NK-92 (cell line): Measurements from ENCODE around the gene SCIN.

Source experiments
- DNase-seq: peaks from one replicate; lab custom pipeline; 2025; ENCODE audit not compliant: unreplicated experiment; lab: John Stamatoyannopoulos, UW

Gene SCIN

GRCh38 chr7:12609561-12609960, 39.0 kb downstream of the SCIN start:
- no peak for DNase-seq

DNA sequence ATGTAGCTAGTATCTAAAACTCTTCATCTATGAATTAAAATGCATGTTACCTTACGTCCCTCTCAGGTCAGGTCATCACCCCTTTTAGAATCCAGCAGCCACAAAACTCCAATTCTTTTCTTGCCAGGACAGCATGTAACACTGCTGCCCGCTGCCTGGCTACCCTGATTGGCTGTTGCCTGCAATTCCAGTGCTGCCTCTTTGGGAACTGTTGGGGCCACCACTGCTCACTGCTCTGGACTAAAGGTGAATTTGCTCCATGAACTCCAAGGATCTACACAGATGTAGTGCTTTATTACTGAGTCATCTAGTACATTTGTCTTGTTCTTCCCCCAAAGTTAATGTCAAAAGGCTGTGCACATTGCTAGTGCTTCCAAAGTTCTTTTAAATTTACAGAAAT, 40.4 kb downstream of the SCIN start:
- DNase-seq, result no peak

- no peak for DNase-seq
These were observed 42.1 kb downstream of the SCIN start for GRCh38 chr7:12612622-12613021.

DNA sequence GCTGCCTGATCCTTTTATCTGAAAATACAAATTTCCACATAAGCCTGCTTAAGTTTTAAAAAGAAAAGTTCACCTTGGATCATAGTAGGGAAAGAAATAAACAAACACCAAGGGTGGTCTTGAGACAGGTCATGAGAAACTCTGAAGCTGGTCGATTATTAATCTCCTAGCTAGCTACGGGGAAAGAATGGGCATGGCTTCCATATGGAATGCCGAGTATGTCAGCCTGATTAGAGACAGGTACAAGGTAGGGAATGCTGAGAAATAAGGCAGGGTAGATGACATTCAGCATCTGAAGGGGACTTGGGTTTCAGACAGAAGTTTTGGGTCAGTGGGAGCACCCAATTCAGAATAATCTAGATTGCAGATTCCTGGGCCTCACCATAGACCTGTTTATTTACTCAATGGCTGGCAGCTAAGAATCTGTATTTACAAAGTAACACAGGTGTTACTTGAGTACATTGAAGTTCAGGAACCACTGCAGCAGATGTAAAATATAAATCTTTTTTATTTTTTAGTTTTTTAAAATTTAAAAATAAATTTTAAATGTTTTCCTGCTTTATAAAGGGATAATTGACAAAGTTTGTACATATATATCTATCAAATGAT, 49.0 kb downstream of the SCIN start:
- DNase-seq, result no peak

GRCh38 chr7:12620371-12620770, 49.9 kb downstream of the SCIN start:
- no peak for DNase-seq

DNA sequence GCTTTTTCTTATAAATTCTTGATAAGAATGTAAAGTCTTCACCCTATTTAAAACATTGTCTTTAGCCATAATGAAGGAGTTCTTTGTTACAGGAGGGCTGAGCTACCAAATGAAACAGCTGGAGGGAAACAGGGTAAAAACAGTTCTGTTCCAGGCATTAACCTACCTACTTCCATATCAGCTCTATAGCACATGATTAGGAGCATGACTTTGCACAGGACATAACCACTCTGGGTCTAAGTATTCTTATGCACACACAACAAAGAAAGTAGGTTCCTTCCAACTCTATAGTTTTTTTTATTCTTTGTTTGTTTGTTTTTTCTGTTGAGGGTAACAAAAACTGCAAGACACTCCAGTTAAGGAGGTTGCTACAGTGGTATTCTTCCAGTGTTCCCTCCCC, 52.7 kb downstream of the SCIN start:
- no peak for DNase-seq

DNA sequence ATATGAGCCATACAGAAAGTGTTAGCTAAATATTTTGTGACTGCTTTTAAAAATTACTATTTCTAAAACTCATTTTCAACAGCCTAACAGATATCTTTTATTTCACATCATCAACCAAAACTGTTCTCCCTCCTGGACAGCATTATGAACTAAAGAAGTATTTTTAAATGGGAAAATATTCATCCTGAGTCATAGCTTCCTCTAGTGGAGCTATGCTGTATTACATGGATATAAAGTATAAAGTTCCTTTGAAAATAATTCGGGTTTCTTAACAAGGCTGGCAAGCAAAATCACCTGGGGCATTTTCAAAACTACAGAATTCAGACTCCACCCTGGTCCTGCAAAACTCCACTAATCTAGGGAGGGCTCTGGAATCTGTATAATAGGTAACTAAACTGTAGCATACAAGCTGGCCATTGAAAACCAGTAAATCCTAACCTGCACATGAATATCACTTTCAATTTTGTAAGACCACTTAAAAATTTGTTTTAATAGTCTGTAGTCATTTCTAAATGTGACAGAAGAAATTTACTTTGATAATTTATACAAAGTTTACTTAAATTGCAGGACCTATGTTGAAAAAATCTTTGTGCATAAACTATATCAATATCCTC, 53.5 kb downstream of the SCIN start:
- DNase-seq, result no peak

GRCh38 chr7:12625836-12626235, 55.3 kb downstream of the SCIN start:
- DNase-seq, result no peak

DNA sequence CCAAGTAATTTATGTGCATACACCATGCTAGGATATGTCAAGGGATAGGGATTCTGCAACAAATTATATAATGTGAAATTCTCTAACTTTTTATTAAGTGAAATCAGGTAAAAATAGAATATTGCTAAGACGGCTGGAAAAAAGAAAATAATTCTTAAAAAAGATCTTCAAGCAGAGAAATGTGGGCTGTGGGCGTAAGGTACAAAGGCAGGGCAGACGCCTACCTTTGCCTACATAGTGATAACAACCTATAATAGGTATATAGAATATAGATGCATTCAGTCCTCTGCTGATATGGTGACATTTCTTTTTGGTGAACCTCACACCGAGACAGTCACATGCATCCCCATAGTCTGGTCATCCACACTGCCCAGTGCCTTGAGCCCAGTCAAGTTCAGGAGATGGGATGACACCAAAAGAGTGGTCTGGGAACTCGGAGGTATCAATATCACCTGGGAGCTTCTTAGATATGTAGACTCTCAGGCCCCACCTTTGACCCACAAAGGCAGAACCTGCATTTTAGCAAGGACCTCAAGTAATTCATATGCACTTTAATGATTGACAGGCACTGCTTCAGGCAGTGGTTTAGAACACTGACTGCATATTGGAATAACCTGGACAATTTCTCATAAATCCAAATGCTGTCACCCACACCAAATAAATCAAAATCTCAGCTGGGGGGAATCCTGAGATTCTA, 59.4 kb downstream of the SCIN start:
- no peak for DNase-seq

- no peak for DNase-seq
These were observed 59.9 kb downstream of the SCIN start for GRCh38 chr7:12630513-12630819.

DNA sequence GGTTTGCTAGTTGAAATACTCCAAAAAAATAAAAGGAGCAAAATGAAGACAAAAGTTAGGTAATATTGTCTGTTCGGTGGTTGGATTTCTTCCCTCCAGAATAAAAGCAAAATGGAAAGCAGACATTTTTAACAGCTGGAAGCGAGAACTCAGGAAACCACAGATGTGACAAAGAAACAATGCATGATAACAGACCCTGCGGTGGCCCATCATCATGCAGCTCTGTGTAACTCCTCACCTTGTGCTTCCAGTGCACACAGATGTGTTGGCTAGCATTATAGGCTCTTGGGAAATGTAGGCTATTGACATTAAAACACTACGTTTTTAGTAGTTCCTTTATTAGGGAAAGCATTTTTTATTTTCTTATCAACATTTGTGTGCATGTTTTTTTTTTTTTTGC, 63.1 kb downstream of the SCIN start:
- no peak for DNase-seq

DNA sequence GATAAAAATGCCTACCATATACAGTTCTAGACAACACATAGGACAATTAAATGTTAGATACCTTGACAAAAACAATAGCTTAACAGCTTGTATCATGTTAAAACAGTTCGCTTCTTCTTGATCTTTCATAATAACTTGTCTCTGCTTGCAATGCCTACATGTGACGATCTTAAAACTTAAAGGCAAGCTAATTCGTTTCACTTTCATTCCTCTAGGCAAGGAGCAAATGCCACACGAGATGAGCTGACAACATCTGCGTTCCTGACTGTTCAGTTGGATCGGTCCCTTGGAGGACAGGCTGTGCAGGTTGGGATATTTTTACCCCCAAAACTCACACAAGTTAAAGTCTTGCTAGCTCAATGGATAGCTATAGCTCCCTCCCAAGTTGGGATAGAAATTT, 65.3 kb downstream of the SCIN start:
- DNase-seq, result no peak

GRCh38 chr7:12637328-12637727, 66.8 kb downstream of the SCIN start:
- DNase-seq, result no peak

GRCh38 chr7:12637819-12638592, 67.5 kb downstream of the SCIN start:
- no peak for DNase-seq

DNA sequence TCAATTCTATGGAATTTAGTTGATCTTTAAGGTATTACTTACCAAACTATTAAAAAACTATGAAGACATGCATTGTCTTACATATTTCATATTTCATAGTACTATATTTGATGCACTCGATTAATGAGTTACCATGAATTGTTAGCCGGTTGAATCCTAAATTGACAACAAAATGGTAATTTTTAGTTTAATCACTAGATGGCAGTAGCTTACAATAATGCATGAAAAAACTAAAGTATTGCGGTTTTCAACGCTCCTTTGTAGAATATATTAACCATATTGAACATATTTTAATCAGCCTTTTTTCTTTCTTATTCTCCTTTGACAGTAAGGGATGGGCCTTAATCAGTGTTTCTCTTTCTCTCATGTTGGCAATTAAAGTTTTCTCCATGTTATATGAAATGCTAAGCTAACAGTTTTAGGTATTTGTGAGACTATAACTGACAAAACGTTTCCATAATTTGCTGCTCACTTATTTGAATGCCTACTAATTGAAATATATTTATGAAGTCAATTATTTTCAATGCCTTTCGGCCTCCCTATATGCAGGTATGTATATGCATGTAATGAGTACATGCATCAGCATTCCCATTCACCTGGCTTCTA, 68.4 kb downstream of the SCIN start:
- no peak for DNase-seq

DNA sequence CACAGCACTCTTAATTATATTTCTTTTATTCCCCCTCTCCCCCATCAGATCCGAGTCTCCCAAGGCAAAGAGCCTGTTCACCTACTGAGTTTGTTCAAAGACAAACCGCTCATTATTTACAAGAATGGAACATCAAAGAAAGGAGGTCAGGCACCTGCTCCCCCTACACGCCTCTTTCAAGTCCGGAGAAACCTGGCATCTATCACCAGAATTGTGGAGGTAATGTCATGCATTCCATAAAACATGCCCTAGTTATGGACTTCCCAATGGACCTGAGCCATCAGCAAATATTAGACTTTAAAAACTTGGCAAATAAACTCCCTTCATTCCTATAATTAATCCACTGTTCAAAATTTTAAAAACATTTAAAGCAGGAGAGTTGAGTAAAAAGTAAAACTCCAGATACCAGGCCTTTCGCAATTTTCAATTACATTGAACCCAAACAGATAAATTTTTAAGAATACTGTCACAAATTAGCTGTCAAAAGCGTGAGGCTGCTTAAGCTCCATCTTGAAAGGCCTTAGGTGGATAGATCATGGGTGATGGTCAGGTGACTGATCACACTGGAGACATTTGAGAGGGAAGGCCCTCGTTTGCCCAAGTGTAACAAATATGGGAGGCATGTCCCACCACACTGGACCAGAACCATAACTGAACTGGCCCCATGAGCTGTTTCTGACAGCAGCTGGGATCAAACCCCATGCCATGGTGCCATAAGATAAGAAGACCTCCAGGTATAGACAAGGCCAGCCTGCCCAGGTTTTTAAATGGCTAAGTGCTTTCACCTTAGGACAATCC, 70.0 kb downstream of the SCIN start:
- no peak for DNase-seq

DNA sequence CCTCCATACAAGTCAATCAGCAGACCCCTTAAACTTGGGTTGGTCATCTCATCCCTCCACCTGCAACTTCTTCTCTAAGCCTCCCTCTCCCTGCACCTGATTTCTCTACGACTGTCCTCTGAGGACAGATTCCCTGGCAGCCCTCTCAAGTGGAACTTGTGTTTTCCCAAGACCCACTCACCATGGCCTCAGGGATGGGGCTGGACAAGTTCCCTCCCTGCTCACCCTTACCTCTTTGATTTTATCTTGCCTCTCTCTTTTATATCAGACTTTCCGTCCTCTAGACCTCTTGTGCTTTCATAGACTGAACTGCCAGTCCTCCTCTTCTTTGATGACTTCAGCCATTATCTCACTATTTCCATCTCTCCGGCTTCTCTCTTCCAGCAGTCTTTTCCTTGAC, 70.7 kb downstream of the SCIN start:
- DNase-seq, result no peak

GRCh38 chr7:12642508-12642907, 72.0 kb downstream of the SCIN start:
- DNase-seq, result no peak

DNA sequence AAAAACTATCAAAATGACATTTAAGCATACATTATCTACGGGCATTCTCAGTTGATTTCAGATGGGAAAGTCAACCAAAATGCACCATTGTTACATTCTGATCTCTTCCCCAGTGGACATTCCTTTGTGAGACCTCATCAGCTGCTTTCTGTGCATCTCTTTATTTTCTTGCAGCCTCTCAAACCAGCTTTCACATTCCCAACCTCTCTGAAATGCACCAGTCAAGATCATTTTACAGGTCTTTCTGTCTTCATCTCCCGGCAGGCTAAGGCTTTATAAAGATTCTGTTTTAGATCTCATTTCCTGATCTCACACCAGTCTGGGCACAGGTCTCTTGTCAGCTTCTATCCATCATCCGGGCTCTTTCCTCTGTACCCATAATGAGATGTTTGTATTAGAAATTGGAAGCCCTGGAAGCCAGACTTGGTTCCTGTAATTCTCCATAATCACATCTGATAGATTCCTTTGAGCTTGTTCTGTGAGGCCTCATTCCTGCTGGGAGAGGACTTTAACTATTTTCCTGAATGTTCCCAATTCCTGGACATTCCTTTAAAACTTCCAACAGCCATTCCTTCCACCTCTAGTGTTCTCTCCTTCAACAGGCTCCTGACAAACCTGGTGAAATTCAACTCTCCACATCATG, 72.6 kb downstream of the SCIN start:
- no peak for DNase-seq

GRCh38 chr7:12643644-12644043, 73.1 kb downstream of the SCIN start:
- no peak for DNase-seq
